Measurements from ENCODE around the gene DIPK1C.

- TF ChIP-seq CTCF (IDR thresholded peaks at IDR 0.05): no peak
- no peak for TF ChIP-seq POLR2A (IDR thresholded peaks at IDR 0.05)
Measured at GRCh38 chr18:74453642-74454198, 3.4 kb downstream of the DIPK1C start.
